HG02763 (cell line): Measurements from ENCODE around the gene TIGD3.

Experiments
- ATAC-seq: cut with Tn5 transposase; IDR thresholded peaks from one replicate; pipeline ENCODE4 v1.9.1; 2021; ENCODE audit warnings: mild to moderate bottlenecking, moderate library complexity; ENCODE audit not compliant: unreplicated experiment

The TIGD3 gene

GRCh38 chr11:65354265-65355012, at the start of gene TIGD3:
Gene TIGD3 (plus strand): TSS chr11:65354751. CDS start chr11:65355809, 1,058 bp downstream.
- ATAC-seq: peak; percentile 87

- ATAC-seq: no peak
Observed at GRCh38 chr11:65305501-65306268, 48.9 kb upstream of the TIGD3 start.

- no peak for ATAC-seq
Observed at GRCh38 chr11:65307298-65308229, 47.0 kb upstream of the TIGD3 start.

- ATAC-seq: no peak
Observed at GRCh38 chr11:65308281-65308891, 46.2 kb upstream of the TIGD3 start.

- no peak for ATAC-seq
Observed at GRCh38 chr11:65309006-65309405, 45.5 kb upstream of the TIGD3 start.

- ATAC-seq: no peak
Observed at GRCh38 chr11:65310215-65310614, 44.3 kb upstream of the TIGD3 start.

GRCh38 chr11:65310736-65311135, 43.8 kb upstream of the TIGD3 start:
- no peak for ATAC-seq

GRCh38 chr11:65311170-65311678, 43.3 kb upstream of the TIGD3 start:
- ATAC-seq: no peak

- peak; percentile 71 for ATAC-seq
Observed at GRCh38 chr11:65314501-65315203, 39.9 kb upstream of the TIGD3 start, which contains the start of gene CDC42EP2. Gene CDC42EP2 (plus strand): TSS chr11:65314866. CDS start chr11:65320899, 6,033 bp downstream.

- no peak for ATAC-seq
Observed at GRCh38 chr11:65315204-65315865, 39.2 kb upstream of the TIGD3 start.

GRCh38 chr11:65315866-65316226, 38.7 kb upstream of the TIGD3 start:
- no peak for ATAC-seq

GRCh38 chr11:65316227-65317024, 38.1 kb upstream of the TIGD3 start:
- no peak for ATAC-seq

- ATAC-seq: no peak
Observed at GRCh38 chr11:65317025-65317786, 37.3 kb upstream of the TIGD3 start.

- no peak for ATAC-seq
Observed at GRCh38 chr11:65320386-65321075, 34.0 kb upstream of the TIGD3 start.

- no peak for ATAC-seq
Observed at GRCh38 chr11:65321076-65321475, 33.5 kb upstream of the TIGD3 start.

- no peak for ATAC-seq
Observed at GRCh38 chr11:65321828-65322485, 32.6 kb upstream of the TIGD3 start.

GRCh38 chr11:65323813-65324212, 30.7 kb upstream of the TIGD3 start:
- no peak for ATAC-seq
